ENCODE results near the gene KAT6B. TPM values are rescaled to one million over a fixed set of nuclear protein-coding genes. Genes with fewer than 3 reads are reported as not detected.
"Not testable (repeated sequence)": the region's sequence is repeated elsewhere in the genome, so short reads cannot be mapped to it uniquely, and the experiment has no call there.

The KAT6B gene
- total and polyA plus RNA-seq, 2 donors (not counting 1 experiment from before 2014, with no cell fraction given), result 3.9 to 37.8 TPM

GRCh38 chr10:74784462-74784861 lies 41.9 kb upstream of the KAT6B start:
- no peak overlapping the region for H2AFZ ChIP-seq (ENCODE audit: low read length)
- no peaks in the 10 kb centered on the region for H3K9me3 ChIP-seq (ENCODE audit: control insufficient read depth, insufficient read depth, low read depth, low read length)
- TF ChIP-seq EZH2 (IDR thresholded peaks at IDR 0.05; ENCODE audit: low read length, missing control alignments), result no peak
- TF ChIP-seq, protein P1, sequence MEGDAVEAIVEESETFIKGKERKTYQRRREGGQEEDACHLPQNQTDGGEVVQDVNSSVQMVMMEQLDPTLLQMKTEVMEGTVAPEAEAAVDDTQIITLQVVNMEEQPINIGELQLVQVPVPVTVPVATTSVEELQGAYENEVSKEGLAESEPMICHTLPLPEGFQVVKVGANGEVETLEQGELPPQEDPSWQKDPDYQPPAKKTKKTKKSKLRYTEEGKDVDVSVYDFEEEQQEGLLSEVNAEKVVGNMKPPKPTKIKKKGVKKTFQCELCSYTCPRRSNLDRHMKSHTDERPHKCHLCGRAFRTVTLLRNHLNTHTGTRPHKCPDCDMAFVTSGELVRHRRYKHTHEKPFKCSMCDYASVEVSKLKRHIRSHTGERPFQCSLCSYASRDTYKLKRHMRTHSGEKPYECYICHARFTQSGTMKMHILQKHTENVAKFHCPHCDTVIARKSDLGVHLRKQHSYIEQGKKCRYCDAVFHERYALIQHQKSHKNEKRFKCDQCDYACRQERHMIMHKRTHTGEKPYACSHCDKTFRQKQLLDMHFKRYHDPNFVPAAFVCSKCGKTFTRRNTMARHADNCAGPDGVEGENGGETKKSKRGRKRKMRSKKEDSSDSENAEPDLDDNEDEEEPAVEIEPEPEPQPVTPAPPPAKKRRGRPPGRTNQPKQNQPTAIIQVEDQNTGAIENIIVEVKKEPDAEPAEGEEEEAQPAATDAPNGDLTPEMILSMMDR (conservative IDR thresholded peaks at IDR 0.05 in 1 of 2, IDR thresholded peaks at IDR 0.05 in 1 of 2; ENCODE audit: low read depth in 1 of 2, low read length in 2 of 2), result no peak
- DNase-seq (ENCODE audit: low read depth in 2 of 2), result no peak
- no peaks in the 10 kb centered on the region for H3K79me2 ChIP-seq (ENCODE audit: control insufficient read depth, insufficient read depth, low read length)
- H4K20me1 ChIP-seq (ENCODE audit: control insufficient read depth, extremely low read depth, insufficient read depth, low read length), result no peaks in the 10 kb centered on the region
- H3K36me3 ChIP-seq (ENCODE audit: control insufficient read depth, insufficient read depth, low read length), result no peaks in the 10 kb centered on the region
- no peak overlapping the region for H3K9ac ChIP-seq (ENCODE audit: insufficient read depth, low read length)
- H3K27me3 ChIP-seq (ENCODE audit: control insufficient read depth, insufficient read depth, low read length), result no peaks in the 10 kb centered on the region
- H3K27ac ChIP-seq (ENCODE audit: insufficient read depth, low read length), result no peak overlapping the region
- no peaks in the 10 kb centered on the region for H3K4me1 ChIP-seq (ENCODE audit: control insufficient read depth, extremely low read depth, insufficient read depth, low read length)
- H3K4me3 ChIP-seq (replicated peaks in 1 of 4; ENCODE audit: control extremely low read depth in 1 of 4, insufficient read depth in 1 of 4, low read depth in 3 of 4, low read length in 4 of 4), result no peak overlapping the region
- H3K4me2 ChIP-seq (ENCODE audit: extremely low read depth, insufficient read depth, low read length), result no peak overlapping the region

DNA sequence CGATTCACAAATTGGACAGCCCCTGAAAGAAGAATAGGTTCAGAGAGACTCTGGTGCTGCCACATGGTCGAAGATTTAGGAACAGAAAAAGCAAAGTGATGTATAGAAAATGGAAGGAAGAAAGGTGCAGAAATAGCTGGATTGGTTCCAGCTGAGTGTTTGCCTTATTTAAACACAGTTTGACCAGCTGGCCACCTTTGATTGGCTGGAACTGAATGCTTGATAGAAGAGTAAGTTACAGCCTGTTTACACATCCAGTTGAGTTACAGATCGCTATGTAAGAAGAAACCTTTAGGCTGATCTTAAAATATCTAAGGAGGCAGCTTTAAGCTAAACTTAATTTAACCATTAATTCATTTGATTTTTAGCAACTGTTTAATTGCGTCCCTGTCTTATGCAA lies 40.3 kb upstream of the KAT6B start:
- no peak overlapping the region for H3K4me2 ChIP-seq (ENCODE audit: extremely low read depth, insufficient read depth, low read length)
- DNase-seq (ENCODE audit: low read depth in 2 of 2), result no peak
- H3K79me2 ChIP-seq (ENCODE audit: control insufficient read depth, insufficient read depth, low read length), result no peaks in the 10 kb centered on the region
- no peaks in the 10 kb centered on the region for H4K20me1 ChIP-seq (ENCODE audit: control insufficient read depth, extremely low read depth, insufficient read depth, low read length)
- H3K9ac ChIP-seq (ENCODE audit: insufficient read depth, low read length), result no peak overlapping the region
- no peak overlapping the region for H3K4me3 ChIP-seq (replicated peaks in 1 of 4; ENCODE audit: control extremely low read depth in 1 of 4, insufficient read depth in 1 of 4, low read depth in 3 of 4, low read length in 4 of 4)
- no peaks in the 10 kb centered on the region for H3K4me1 ChIP-seq (ENCODE audit: control insufficient read depth, extremely low read depth, insufficient read depth, low read length)
- TF ChIP-seq, protein P1 (conservative IDR thresholded peaks at IDR 0.05 in 1 of 2, IDR thresholded peaks at IDR 0.05 in 1 of 2; ENCODE audit: low read depth in 1 of 2, low read length in 2 of 2), result no peak
- TF ChIP-seq EZH2 (IDR thresholded peaks at IDR 0.05; ENCODE audit: low read length, missing control alignments), result no peak
- no peaks in the 10 kb centered on the region for H3K27me3 ChIP-seq (ENCODE audit: control insufficient read depth, insufficient read depth, low read length)
- no peak overlapping the region for H2AFZ ChIP-seq (ENCODE audit: low read length)
- no peaks in the 10 kb centered on the region for H3K36me3 ChIP-seq (ENCODE audit: control insufficient read depth, insufficient read depth, low read length)
- no peaks in the 10 kb centered on the region for H3K9me3 ChIP-seq (ENCODE audit: control insufficient read depth, insufficient read depth, low read depth, low read length)
- H3K27ac ChIP-seq (ENCODE audit: insufficient read depth, low read length), result no peak overlapping the region

GRCh38 chr10:74787457-74787856 lies 38.9 kb upstream of the KAT6B start:
- Histone ChIP-seq H2AFZ (ENCODE audit: low read length) (no peak overlapping the region), H3K9ac (ENCODE audit: insufficient read depth, low read length) (no peak overlapping the region)
- TF ChIP-seq, protein P1 (conservative IDR thresholded peaks at IDR 0.05 in 1 of 2, IDR thresholded peaks at IDR 0.05 in 1 of 2; ENCODE audit: low read depth in 1 of 2, low read length in 2 of 2), result no peak
- no peak for TF ChIP-seq EZH2 (IDR thresholded peaks at IDR 0.05; ENCODE audit: low read length, missing control alignments)

GRCh38 chr10:74791979-74792378 lies 34.4 kb upstream of the KAT6B start:
- H3K4me1 ChIP-seq (ENCODE audit: control insufficient read depth, extremely low read depth, insufficient read depth, low read length); H4K20me1 ChIP-seq (ENCODE audit: control insufficient read depth, extremely low read depth, insufficient read depth, low read length); H3K79me2 ChIP-seq (ENCODE audit: control insufficient read depth, insufficient read depth, low read length); H3K27me3 ChIP-seq (ENCODE audit: control insufficient read depth, insufficient read depth, low read length); DNase-seq (ENCODE audit: low read depth in 2 of 2); H3K4me2 ChIP-seq (ENCODE audit: extremely low read depth, insufficient read depth, low read length); H3K36me3 ChIP-seq (ENCODE audit: control insufficient read depth, insufficient read depth, low read length); H3K9ac ChIP-seq (ENCODE audit: insufficient read depth, low read length); H3K27ac ChIP-seq (ENCODE audit: insufficient read depth, low read length); H3K9me3 ChIP-seq (ENCODE audit: control insufficient read depth, insufficient read depth, low read depth, low read length); H2AFZ ChIP-seq (ENCODE audit: low read length); H3K4me3 ChIP-seq (replicated peaks in 1 of 4; ENCODE audit: control extremely low read depth in 1 of 4, insufficient read depth in 1 of 4, low read depth in 3 of 4, low read length in 4 of 4): not testable (repeated sequence)

More at GRCh38 chr10:74787457-74787856, 38.9 kb upstream of the KAT6B start:
- Histone ChIP-seq H3K36me3 (ENCODE audit: control insufficient read depth, insufficient read depth, low read length) (no peaks in the 10 kb centered on the region), H3K4me2 (ENCODE audit: extremely low read depth, insufficient read depth, low read length) (no peak overlapping the region), H3K9me3 (ENCODE audit: control insufficient read depth, insufficient read depth, low read depth, low read length) (no peaks in the 10 kb centered on the region), H4K20me1 (ENCODE audit: control insufficient read depth, extremely low read depth, insufficient read depth, low read length) (no peaks in the 10 kb centered on the region), H3K27ac (ENCODE audit: insufficient read depth, low read length) (no peak overlapping the region), H3K4me1 (ENCODE audit: control insufficient read depth, extremely low read depth, insufficient read depth, low read length) (no peaks in the 10 kb centered on the region), H3K4me3 (replicated peaks in 1 of 4; ENCODE audit: control extremely low read depth in 1 of 4, insufficient read depth in 1 of 4, low read depth in 3 of 4, low read length in 4 of 4) (no peak overlapping the region), H3K79me2 (ENCODE audit: control insufficient read depth, insufficient read depth, low read length) (no peaks in the 10 kb centered on the region), H3K27me3 (ENCODE audit: control insufficient read depth, insufficient read depth, low read length) (no peaks in the 10 kb centered on the region)
- no peak for DNase-seq (ENCODE audit: low read depth in 2 of 2)

Data from fibroblast of lung (primary cell).